Ishikawa (cell line): ENCODE results near the gene PTGES2.

Experiments used
- CEBPB ChIP-seq: IDR thresholded peaks from 2 replicates; pipeline ENCODE4 v1.6.1; 2012
- CREB1 ChIP-seq: IDR thresholded peaks from 2 replicates; pipeline ENCODE4 v1.6.1; 2012; ENCODE audit warnings: low read depth
- EGR1 ChIP-seq: IDR thresholded peaks from 2 replicates; pipeline ENCODE4 v1.6.1; 2012
- EP300 ChIP-seq: IDR thresholded peaks from 2 replicates; pipeline ENCODE4 v1.6.1; 2012; ENCODE audit warnings: borderline replicate concordance
- FOXM1 ChIP-seq: IDR thresholded peaks from 2 replicates; pipeline ENCODE4 v1.6.1; 2012; ENCODE audit warnings: low read depth, borderline replicate concordance
- MAX ChIP-seq: IDR thresholded peaks from 2 replicates; pipeline ENCODE4 v1.6.1; 2012
- NFIC ChIP-seq: IDR thresholded peaks from 2 replicates; pipeline ENCODE4 v1.6.1; 2012
- RAD21 ChIP-seq: IDR thresholded peaks from 2 replicates; pipeline ENCODE4 v1.6.1; 2012; ENCODE audit warnings: low read depth
- REST ChIP-seq: IDR thresholded peaks from 2 replicates; pipeline ENCODE4 v1.6.1; 2012; ENCODE audit warnings: low read depth, mild to moderate bottlenecking
- TAF1 ChIP-seq: IDR thresholded peaks from 2 replicates; pipeline ENCODE4 v1.6.1; 2012; ENCODE audit warnings: low read depth, mild to moderate bottlenecking
- TCF12 ChIP-seq: IDR thresholded peaks from 2 replicates; pipeline ENCODE4 v1.6.1; 2012; ENCODE audit warnings: low read depth
- TEAD4 ChIP-seq: IDR thresholded peaks from 2 replicates; pipeline ENCODE4 v1.6.1; 2012
- USF1 ChIP-seq: IDR thresholded peaks from 2 replicates; pipeline ENCODE4 v1.6.1; 2012
- YY1 ChIP-seq: IDR thresholded peaks from 2 replicates; pipeline ENCODE4 v1.6.1; 2012; ENCODE audit warnings: low read depth
- ZBTB7A ChIP-seq: IDR thresholded peaks from 2 replicates; pipeline ENCODE4 v1.6.1; 2012; ENCODE audit warnings: low read depth

Gene PTGES2

GRCh38 chr9:128163523-128164306 is 36.2 kb upstream of the PTGES2 start:
- TF ChIP-seq USF1 (no peak), CREB1 (no peak), MAX (no peak), ZBTB7A (no peak), NFIC (no peak), YY1 (no peak), FOXM1 (no peak), TAF1 (no peak), EP300 (no peak), TEAD4 (no peak)

- TF ChIP-seq FOXM1 (no peak), REST (no peak), MAX (no peak), RAD21 (no peak), EGR1 (no peak)
Measured at GRCh38 chr9:128163027-128163515, 35.5 kb upstream of the PTGES2 start.

- TF ChIP-seq REST (no peak), CEBPB (no peak), TCF12 (no peak), TAF1 (no peak), MAX (no peak)
Measured at GRCh38 chr9:128162215-128163026, 34.9 kb upstream of the PTGES2 start.

- TF ChIP-seq MAX (no peak), FOXM1 (no peak), YY1 (no peak), USF1 (no peak), RAD21 (no peak), CREB1 (no peak), EP300 (no peak), REST (no peak), TAF1 (no peak), EGR1 (no peak), TEAD4 (no peak), CEBPB (no peak)
Measured at GRCh38 chr9:128161215-128161902, 33.8 kb upstream of the PTGES2 start.
